Endothelial cell of umbilical vein (primary cell): ENCODE data around the gene CHST3.

Experiments
- CTCF ChIP-seq, 2 donors: IDR thresholded peaks; 1 replicate in 1 of 2; 2 replicates in 1 of 2; pipeline ENCODE4 v1.5.1; 2011; ENCODE audit warnings: low read length in 2 of 2, mild to moderate bottlenecking in 2 of 2, moderate library complexity in 2 of 2, control low read depth in 1 of 2, inconsistent platforms in 1 of 2, low read depth in 1 of 2; ENCODE audit not compliant: insufficient read depth in 1 of 2; ENCODE audit errors: extremely low read depth in 1 of 2
- EZH2 ChIP-seq: IDR thresholded peaks from 2 replicates; pipeline ENCODE4 v1.6.1; 2012; ENCODE audit warnings: borderline replicate concordance, low read depth, mild to moderate bottlenecking, moderate library complexity, low read length, inconsistent platforms; ENCODE audit not compliant: severe bottlenecking
- FOS ChIP-seq: IDR thresholded peaks from 2 replicates; pipeline ENCODE4 v1.6.1; 2011; ENCODE audit warnings: mild to moderate bottlenecking, low read length, moderate library complexity, borderline replicate concordance; ENCODE audit not compliant: insufficient read depth
- GATA2 ChIP-seq: IDR thresholded peaks from 2 replicates; pipeline ENCODE4 v1.7.0; 2011; ENCODE audit warnings: low read depth, mild to moderate bottlenecking, moderate library complexity, mixed read lengths, low read length; ENCODE audit not compliant: insufficient read length, insufficient read depth
- JUN ChIP-seq: IDR thresholded peaks from 2 replicates; pipeline ENCODE4 v1.6.1; 2011; ENCODE audit warnings: borderline replicate concordance, low read depth; ENCODE audit not compliant: insufficient read length, insufficient read depth
- MAX ChIP-seq: IDR thresholded peaks from 2 replicates; pipeline ENCODE4 v1.6.1; 2011; ENCODE audit not compliant: insufficient read depth, insufficient read length
- MYC ChIP-seq: IDR thresholded peaks from one replicate; pipeline ENCODE4 v1.6.1; 2011; ENCODE audit warnings: mild to moderate bottlenecking, low read depth, low read length
- POLR2A ChIP-seq: IDR thresholded peaks from 2 replicates; pipeline ENCODE4 v1.6.1; 2012; ENCODE audit warnings: low read depth, mild to moderate bottlenecking, control low read depth, low read length
- POLR2AphosphoS5 ChIP-seq: IDR thresholded peaks from 2 replicates; pipeline ENCODE4 v1.6.1; 2012; ENCODE audit warnings: low read depth, mild to moderate bottlenecking, control low read depth, low read length, moderate library complexity; ENCODE audit not compliant: insufficient read depth

GRCh38 chr10:71985542-71986250, 21.5 kb downstream of the CHST3 start:
- TF ChIP-seq POLR2A (no peak), CTCF (IDR thresholded peaks at IDR 0.05; ENCODE audit: extremely low read depth in 1 of 2, insufficient read depth in 1 of 2, low read depth in 1 of 2, low read length in 2 of 2) (no peak), JUN (no peak), MYC (no peak), MAX (no peak), POLR2AphosphoS5 (no peak), EZH2 (no peak), GATA2 (no peak), FOS (no peak)
